ENCODE data around the gene NCAPG2.

DNA sequence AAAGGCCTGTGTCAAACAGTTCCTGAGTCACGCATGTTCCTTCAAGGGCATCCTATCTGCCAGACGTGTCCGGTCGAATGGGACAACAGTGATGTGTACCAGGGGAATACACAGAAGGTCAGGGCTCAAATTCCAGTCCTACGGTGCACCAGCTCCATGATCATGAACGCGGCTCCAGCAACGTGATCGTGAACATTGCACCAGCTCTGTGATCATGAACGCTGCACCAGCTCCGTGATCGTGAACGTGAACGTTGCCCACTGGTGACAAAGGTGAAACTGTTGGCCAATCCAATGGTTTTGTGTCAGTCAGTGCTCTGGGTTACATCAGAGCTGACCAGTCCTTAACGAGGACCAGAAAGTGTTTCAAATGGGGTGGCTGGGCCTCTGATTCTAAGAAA lies 112.7 kb downstream of the NCAPG2 start:
- TF ChIP-seq EZH2phosphoT487 (IDR thresholded peaks at IDR 0.05; ENCODE audit: insufficient read depth, low read depth) (no peak), EZH2 (IDR thresholded peaks at IDR 0.05; ENCODE audit: insufficient read depth, poor library complexity, severe bottlenecking) (no peak)
